ENCODE results near the gene ATP8A2. TPM values are rescaled to one million over a fixed set of nuclear protein-coding genes. Genes with fewer than 3 reads are reported as not detected.

ATP8A2 gene
- total RNA-seq, 1 donor from 2014 or later: 3.4 TPM

DNA sequence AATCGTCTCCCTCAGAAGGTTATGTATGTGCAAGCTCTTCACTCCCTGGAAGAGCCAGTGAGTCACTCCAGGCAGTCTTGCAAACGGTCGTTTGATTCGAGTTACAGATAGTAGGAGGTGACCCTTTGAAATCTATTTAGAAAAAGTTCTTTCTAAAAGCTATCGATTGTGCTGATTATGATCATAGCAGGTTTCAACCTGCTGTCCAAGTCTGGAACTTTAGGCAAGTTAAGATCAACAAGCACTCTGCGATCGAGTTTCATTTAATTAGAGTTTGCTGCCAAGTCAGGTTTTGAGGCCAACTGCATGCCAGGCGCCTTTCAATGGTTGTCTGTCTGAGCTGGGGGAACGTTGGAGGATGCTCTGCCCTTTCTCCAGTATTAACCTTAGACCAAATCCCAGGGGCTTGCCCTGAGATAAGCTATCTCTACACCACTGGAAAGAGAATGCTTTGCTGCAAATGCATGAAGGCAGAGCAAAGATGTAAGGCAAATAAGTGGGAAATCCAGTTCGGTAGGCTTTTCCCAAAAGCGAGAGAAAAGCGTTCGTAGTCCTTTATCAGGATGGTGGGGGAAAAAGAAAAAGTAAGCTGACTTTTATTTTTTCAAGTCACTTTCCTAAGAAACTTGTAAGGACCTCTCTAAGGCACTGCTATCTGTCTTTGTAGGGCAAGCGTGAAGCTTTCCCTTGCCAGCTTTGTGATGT, 287.5 kb downstream of the ATP8A2 start:
- no peak for DNase-seq (ENCODE audit: low read depth, low spot score)
- no peak overlapping the region for H3K27ac Mint-ChIP-seq (ENCODE audit: unreplicated experiment)
- no peaks in the 10 kb centered on the region for H3K4me1 Mint-ChIP-seq
- TF ChIP-seq, protein P1, sequence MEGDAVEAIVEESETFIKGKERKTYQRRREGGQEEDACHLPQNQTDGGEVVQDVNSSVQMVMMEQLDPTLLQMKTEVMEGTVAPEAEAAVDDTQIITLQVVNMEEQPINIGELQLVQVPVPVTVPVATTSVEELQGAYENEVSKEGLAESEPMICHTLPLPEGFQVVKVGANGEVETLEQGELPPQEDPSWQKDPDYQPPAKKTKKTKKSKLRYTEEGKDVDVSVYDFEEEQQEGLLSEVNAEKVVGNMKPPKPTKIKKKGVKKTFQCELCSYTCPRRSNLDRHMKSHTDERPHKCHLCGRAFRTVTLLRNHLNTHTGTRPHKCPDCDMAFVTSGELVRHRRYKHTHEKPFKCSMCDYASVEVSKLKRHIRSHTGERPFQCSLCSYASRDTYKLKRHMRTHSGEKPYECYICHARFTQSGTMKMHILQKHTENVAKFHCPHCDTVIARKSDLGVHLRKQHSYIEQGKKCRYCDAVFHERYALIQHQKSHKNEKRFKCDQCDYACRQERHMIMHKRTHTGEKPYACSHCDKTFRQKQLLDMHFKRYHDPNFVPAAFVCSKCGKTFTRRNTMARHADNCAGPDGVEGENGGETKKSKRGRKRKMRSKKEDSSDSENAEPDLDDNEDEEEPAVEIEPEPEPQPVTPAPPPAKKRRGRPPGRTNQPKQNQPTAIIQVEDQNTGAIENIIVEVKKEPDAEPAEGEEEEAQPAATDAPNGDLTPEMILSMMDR (conservative IDR thresholded peaks at IDR 0.05): no peak
- no peaks in the 10 kb centered on the region for H3K27me3 Mint-ChIP-seq (ENCODE audit: low read depth)
- H3K4me3 Mint-ChIP-seq: no peak overlapping the region
- no peaks in the 10 kb centered on the region for H3K36me3 Mint-ChIP-seq (ENCODE audit: low read depth)
- no peaks in the 10 kb centered on the region for H3K9me3 Mint-ChIP-seq

DNA sequence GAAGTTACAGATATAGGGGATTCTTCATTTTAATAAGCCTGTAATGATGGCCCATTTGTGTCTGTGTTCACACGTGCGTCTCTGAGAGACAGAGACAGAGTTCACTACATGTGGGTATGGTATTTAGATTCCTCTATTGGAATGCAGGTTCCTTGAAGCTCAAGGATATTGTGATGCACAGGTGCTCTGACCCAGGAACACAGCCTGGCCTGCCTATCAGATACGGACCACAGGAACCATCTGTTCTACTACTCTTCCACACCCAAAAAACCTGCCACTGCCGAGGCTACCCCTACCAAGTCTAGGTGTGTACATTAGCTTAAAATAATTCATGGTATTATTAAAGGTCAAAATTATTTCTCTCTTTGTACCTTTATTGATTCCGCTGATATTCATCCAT, 289.2 kb downstream of the ATP8A2 start:
- Mint-ChIP-seq H3K36me3 (ENCODE audit: low read depth) (no peaks in the 10 kb centered on the region), H3K9me3 (no peaks in the 10 kb centered on the region), H3K4me1 (no peaks in the 10 kb centered on the region), H3K4me3 (no peak overlapping the region), H3K27me3 (ENCODE audit: low read depth) (no peaks in the 10 kb centered on the region), H3K27ac (ENCODE audit: unreplicated experiment) (no peak overlapping the region)
- TF ChIP-seq, protein P1 (conservative IDR thresholded peaks at IDR 0.05): no peak
- DNase-seq (ENCODE audit: low read depth, low spot score): no peak

DNA sequence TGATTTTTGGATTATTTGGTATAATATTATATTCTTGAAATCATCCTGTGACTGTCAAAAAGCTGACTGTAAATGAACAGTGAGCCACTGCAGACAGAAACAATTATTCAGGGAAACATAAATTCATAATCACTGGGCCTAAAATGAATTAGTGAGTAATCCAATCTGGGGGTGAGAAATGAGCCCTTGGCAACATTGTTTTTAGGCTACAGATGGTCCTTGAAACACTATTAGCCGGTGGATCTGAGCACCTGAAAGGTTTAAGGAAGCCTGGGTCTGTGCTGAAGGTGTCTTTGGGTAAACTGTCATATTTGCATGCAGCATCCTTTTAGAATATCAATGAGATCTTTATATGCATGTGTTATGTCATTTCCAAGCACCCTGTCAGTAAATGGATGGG, 290.7 kb downstream of the ATP8A2 start:
- Mint-ChIP-seq H3K36me3 (ENCODE audit: low read depth) (no peaks in the 10 kb centered on the region), H3K4me1 (no peaks in the 10 kb centered on the region), H3K9me3 (no peaks in the 10 kb centered on the region), H3K27ac (ENCODE audit: unreplicated experiment) (no peak overlapping the region), H3K4me3 (no peak overlapping the region), H3K27me3 (ENCODE audit: low read depth) (no peaks in the 10 kb centered on the region)
- TF ChIP-seq, protein P1 (conservative IDR thresholded peaks at IDR 0.05): no peak
- no peak for DNase-seq (ENCODE audit: low read depth, low spot score)

DNA sequence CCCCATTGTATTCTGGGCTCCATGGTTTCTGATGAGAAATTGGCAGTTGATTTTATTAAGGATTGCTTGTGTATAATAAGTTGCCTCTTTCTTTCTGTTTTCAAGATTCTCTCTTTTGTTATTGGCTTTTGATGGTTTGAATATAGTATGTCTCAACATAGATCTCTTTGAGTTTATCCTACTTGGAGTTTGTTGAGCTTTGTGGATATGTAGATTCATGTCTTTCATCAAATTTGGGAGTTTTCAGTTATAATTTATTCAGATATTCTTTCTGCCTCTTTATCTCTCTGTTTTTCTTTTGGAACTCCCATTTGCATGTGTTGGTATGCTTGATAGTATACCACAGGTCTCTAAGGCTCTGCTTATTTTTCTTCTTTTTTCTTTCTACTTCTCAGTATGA, 296.6 kb downstream of the ATP8A2 start:
- Mint-ChIP-seq H3K27ac (ENCODE audit: unreplicated experiment) (no peak overlapping the region), H3K36me3 (ENCODE audit: low read depth) (peaks cover 10% of the 10 kb centered on the region), H3K27me3 (ENCODE audit: low read depth) (peaks cover 2% of the 10 kb centered on the region), H3K4me3 (no peak overlapping the region), H3K4me1 (no peaks in the 10 kb centered on the region), H3K9me3 (peaks cover 12% of the 10 kb centered on the region)
- no peak for DNase-seq (ENCODE audit: low read depth, low spot score)
- TF ChIP-seq, protein P1 (conservative IDR thresholded peaks at IDR 0.05): no peak

DNA sequence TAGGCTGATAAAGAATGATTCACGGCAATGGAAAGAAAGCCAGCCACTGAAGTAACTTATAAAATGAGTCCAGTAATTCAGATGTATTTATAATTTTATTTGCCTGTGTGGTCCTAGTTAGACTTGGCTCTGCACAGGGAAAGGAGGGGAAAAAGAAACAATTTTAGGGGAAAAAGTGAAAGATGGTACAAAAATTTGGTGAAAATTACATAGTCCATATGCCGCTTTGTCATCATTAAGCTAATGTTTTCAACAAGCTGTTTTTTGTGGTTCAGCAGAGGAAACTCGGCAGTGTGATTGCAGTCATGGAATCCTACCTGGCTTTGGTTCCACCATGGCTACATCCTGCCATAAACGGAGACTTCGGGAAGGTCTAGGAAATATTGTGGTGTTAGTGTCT, 301.9 kb downstream of the ATP8A2 start:
- Mint-ChIP-seq H3K4me3 (no peak overlapping the region), H3K27ac (ENCODE audit: unreplicated experiment) (no peak overlapping the region)
- TF ChIP-seq, protein P1 (conservative IDR thresholded peaks at IDR 0.05): no peak

More for the DNA sequence above, 301.9 kb downstream of the ATP8A2 start:
- H3K36me3 Mint-ChIP-seq (ENCODE audit: low read depth): peaks cover 5% of the 10 kb centered on the region
- peaks cover 6% of the 10 kb centered on the region for H3K9me3 Mint-ChIP-seq
- no peaks in the 10 kb centered on the region for H3K4me1 Mint-ChIP-seq
- no peak for DNase-seq (ENCODE audit: low read depth, low spot score)
- peaks cover 2% of the 10 kb centered on the region for H3K27me3 Mint-ChIP-seq (ENCODE audit: low read depth)
